GM19351 (cell line): ENCODE results near the gene CYP26C1.

Source experiments
- ATAC-seq: cut with Tn5 transposase; IDR thresholded peaks from one replicate; pipeline ENCODE4 v1.9.1; 2021; ENCODE audit warnings: mild to moderate bottlenecking, moderate library complexity; ENCODE audit not compliant: unreplicated experiment

Gene CYP26C1

DNA sequence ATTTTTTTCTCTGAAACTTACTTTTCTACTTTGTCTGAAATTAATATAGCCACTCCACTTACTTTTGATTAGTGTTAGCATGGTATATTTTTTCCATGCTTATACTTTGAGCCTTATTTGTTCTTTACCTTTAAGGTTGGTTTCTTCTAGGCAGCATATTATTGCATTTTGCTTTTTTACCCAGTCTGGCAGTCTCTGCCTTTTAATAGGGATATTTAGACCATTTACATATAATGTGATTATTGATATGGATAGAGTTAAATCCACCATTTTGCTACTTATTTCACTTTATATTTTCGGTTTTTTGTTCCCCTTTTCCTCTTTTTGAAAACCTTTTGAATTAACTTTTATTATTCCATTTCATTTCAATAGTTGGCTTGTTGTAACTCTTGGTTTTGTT lies 43.4 kb downstream of the CYP26C1 start:
- ATAC-seq, result no peak

- ATAC-seq, result no peak
These were observed 46.1 kb downstream of the CYP26C1 start for GRCh38 chr10:93106631-93107072.

DNA sequence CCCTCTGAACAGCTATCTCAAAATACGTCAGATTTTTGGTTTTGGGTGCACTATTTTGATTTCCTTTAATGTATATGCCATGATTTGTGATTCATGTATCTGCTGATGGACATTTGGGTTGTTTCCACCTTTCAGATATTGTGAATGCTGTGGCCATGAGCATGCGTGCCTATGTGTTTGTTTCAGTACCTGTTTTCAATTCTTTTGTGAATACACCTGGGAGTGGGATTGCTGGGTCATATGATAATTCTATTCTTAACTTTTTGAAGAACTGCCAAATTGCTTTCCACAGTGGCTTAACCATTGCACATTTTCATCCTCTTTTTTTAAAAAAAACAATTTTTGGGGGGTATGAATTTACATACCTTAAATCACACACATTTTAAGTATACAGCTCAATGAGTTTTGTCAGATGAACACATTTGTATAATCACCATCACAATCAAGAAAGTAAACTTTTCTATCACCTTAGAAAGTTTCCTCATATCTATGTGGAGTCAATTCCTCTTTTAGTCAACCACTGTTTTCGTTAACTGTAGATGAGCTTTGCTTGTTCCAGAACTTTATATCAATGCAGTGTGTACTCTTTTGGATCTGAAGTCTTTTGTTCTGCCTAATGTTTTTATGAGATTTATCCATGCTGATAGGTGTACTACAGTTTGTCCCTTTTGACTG lies 50.0 kb downstream of the CYP26C1 start:
- peak; percentile 83 for ATAC-seq

DNA sequence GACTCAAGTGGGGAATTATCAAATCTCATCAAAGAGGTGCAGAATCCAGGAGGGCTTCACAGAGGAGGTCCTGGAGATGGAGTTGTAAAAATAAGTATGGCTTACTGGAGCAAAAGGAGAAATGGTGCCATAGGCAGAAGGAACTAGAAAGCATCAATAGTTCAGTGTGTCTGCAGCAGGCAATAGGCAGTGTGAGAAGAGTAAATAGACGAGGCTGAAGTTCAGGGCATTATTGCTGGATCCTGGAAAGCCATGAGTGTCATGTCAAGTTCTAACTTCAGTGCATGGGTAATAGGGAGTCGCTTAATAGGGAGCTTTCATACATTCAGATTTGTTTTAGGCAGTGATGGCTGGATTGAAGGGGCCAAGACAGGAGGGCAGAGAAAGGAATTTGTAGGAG lies 52.4 kb downstream of the CYP26C1 start:
- no peak for ATAC-seq

- peak; percentile 55 for ATAC-seq
These were observed 55.2 kb downstream of the CYP26C1 start for GRCh38 chr10:93115661-93116383.
